Duodenal mucosa (tissue), 2 donors: ENCODE data around the gene PIR.

ENCODE experiments used
- H3K27ac ChIP-seq: one replicate; pipeline ENCODE4 v1.7.0; 2013; ENCODE audit warnings: low read depth, low read length
- H3K27me3 ChIP-seq, 2 donors: one replicate each; pipeline ENCODE4 v1.7.0; 2013; ENCODE audit warnings: low read length in 2 of 2, control low read depth in 1 of 2; ENCODE audit not compliant: insufficient read depth in 2 of 2, control insufficient read depth in 1 of 2
- H3K36me3 ChIP-seq, 2 donors: one replicate each; pipeline ENCODE4 v1.7.0; 2013; ENCODE audit warnings: low read length in 2 of 2, control low read depth in 1 of 2; ENCODE audit not compliant: insufficient read depth in 2 of 2, control insufficient read depth in 1 of 2
- H3K4me1 ChIP-seq, 2 donors: one replicate each; pipeline ENCODE4 v1.7.0; 2013; ENCODE audit warnings: low read length in 2 of 2, control low read depth in 1 of 2; ENCODE audit not compliant: insufficient read depth in 2 of 2, control insufficient read depth in 1 of 2
- H3K4me3 ChIP-seq, 2 donors: one replicate each; pipeline ENCODE4 v1.7.0; 2013; ENCODE audit warnings: low read length in 2 of 2, low read depth in 1 of 2
- H3K9ac ChIP-seq, 2 donors: one replicate each; pipeline ENCODE4 v1.7.0; 2013; ENCODE audit warnings: low read length in 2 of 2, low read depth in 1 of 2
- H3K9me3 ChIP-seq, 2 donors: one replicate each; pipeline ENCODE4 v1.7.0; 2013; ENCODE audit warnings: low read length in 2 of 2, control low read depth in 1 of 2; ENCODE audit not compliant: control insufficient read depth in 1 of 2

Gene PIR

DNA sequence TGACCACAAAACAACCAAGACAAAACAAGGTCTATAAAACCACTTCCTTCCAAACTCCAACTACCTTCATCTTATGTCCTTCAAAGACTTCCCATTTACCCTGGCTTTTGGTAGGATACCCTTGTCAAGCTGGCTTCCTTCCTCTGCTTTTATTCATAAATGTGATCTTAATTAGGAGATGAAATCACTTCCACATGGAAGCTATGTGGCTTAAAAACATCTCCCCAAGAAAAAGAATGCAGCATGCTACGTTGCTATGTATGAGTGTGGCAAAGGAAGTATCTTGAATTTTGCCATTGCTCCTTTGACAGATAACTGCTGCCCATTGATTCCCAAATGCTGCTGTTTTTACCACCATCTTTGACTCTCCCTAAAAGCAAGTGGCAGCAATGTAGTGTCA is 62.5 kb downstream of the PIR start:
- Histone ChIP-seq H3K4me1 (no peaks in the 10 kb centered on the region), H3K4me3 (no peak overlapping the region), H3K9ac (no peak overlapping the region), H3K9me3 (no peaks in the 10 kb centered on the region), H3K27me3 (no peaks in the 10 kb centered on the region), H3K36me3 (no peaks in the 10 kb centered on the region), H3K27ac (no peak overlapping the region)

DNA sequence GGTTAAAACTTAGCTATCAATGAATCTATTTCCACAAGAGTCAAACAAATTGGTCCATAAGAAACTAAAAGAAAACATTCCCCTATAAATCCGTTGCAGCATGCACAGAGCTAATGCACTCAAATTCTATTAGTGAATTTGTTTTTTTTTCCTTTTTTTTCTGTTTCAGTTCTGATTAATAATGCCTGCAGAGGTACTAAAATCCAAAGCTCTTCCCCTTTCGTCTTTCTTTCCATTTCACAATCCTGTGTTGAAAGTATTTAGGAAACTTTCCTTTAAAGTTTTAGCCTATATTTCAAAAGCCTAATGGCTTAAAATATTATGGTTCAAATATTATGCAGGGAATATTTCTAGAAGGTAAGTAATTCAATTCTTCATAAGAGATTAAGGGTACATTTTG is 63.1 kb downstream of the PIR start:
- no peak overlapping the region for H3K4me3 ChIP-seq
- H3K9ac ChIP-seq = no peak overlapping the region
- H3K27me3 ChIP-seq = no peaks in the 10 kb centered on the region
- no peaks in the 10 kb centered on the region for H3K4me1 ChIP-seq
- H3K27ac ChIP-seq = no peak overlapping the region
- no peaks in the 10 kb centered on the region for H3K36me3 ChIP-seq
- H3K9me3 ChIP-seq = no peaks in the 10 kb centered on the region

DNA sequence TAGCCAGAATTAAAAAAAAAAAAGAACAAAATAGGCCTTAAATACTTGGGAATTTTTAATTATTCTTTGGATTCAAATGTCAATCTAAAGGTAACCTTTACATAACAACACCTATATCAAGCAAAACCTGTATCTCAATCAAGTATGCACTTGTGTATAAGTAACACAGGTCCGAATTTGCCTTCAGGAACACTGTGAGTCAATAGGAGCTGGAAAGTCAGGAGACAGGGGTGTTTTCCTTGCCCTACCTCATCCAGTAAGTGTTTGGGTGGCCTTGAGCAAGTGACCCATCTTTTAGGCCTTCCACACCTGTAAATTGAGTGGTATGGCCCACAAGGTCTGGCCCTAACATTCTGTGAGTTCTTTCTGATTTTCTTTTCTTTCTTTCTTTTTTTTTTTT is 68.1 kb downstream of the PIR start:
- no peaks in the 10 kb centered on the region for H3K4me1 ChIP-seq
- no peaks in the 10 kb centered on the region for H3K9me3 ChIP-seq
- no peak overlapping the region for H3K4me3 ChIP-seq
- no peaks in the 10 kb centered on the region for H3K36me3 ChIP-seq
- no peaks in the 10 kb centered on the region for H3K27me3 ChIP-seq
- no peak overlapping the region for H3K9ac ChIP-seq
- no peak overlapping the region for H3K27ac ChIP-seq

DNA sequence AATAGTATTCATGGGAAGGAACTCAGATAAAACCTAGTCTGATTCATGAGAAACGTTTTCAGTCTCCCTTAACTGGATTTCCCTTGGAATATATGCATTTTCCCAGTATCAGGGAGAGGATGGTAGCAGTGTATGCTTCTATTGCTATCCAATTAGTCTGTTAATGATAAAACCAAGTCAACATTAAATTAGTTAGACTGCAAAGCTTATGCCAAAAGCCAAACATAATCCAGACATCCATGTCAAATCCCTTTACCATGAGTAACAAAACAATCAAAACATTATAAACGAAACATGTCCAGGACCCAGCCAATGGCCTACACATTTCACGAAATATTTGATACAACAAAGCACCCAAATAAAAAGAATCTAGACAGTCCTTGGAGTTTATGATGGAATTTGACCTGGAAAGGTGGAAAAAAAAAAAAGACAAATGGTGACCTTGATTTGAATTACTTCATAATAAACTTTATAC is 74.4 kb downstream of the PIR start:
- H3K4me1 ChIP-seq = no peaks in the 10 kb centered on the region
- no peak overlapping the region for H3K27ac ChIP-seq
- no peaks in the 10 kb centered on the region for H3K27me3 ChIP-seq
- no peaks in the 10 kb centered on the region for H3K9me3 ChIP-seq
- no peak overlapping the region for H3K9ac ChIP-seq
- no peak overlapping the region for H3K4me3 ChIP-seq
- H3K36me3 ChIP-seq = no peaks in the 10 kb centered on the region

DNA sequence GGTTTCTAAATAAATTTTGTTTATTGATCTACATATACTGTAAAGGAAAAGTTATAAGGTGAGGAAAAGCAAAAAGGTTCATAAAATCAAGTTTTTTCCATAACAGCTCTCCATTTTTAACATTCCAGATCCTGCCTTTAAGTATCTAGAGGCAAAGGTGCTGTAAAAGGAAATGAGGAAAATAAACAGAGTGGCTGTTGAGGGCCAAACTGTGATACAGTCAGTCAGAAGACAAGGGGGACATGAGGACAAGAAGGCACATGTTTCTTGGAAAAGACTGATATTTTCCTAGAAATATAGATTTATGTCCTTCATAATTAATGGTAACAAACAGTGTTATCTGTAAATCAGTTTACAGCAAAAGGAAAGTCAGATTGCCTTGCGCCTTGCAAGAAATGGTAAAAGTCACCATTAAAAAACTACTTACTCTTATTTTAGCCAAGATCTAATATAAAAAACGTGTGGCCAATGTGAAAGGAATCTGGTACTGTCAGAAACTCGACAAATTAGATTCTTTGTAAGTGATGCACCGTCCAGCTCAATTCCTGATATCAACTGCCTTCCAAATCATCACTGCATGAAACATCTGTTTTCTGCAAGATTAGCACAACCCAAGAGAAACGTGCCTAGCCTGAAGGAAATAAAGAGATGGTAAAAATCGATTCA is 75.0 kb downstream of the PIR start:
- Histone ChIP-seq H3K9me3 (no peaks in the 10 kb centered on the region), H3K36me3 (no peaks in the 10 kb centered on the region), H3K27me3 (no peaks in the 10 kb centered on the region), H3K9ac (no peak overlapping the region), H3K27ac (no peak overlapping the region), H3K4me1 (no peaks in the 10 kb centered on the region), H3K4me3 (no peak overlapping the region)

DNA sequence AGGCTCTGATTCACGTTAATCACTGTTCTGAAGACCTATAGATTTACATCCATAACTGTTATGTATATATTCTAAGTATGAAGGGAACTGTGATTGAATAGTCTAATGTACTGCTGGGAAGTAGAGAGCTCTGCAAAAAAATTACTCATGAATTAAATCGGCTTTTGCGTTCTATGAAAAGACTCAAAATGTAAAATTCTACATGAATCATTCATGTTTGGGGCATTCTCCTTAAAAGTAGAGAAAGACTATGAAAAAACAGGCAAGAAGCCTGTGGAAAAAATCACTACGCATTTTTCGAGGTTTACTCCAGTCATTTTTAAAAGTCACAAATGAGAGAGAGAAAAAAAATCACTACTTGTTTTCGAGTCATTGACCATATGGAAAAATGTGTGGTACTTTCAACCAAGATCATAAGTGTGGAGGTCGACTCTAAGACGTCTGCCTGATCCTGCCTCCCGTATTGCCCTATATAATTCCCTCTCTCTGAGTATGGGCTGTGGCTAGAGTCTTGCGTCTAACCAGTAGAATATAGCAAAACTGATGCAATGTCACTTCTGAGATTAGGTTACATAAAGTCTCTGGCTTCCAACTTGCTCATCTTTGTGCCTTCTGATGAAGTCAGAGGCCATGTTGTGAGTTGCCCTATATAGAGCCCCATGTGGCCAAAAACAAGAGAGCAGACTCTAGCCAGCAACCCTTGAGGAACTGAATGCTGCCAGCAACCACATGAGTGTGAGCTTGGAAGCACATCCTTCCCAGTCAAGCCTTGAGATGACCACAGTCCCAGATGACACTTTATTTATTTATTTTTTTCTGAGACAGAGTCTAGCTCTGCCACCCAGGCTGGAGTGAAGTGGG is 76.8 kb downstream of the PIR start:
- no peak overlapping the region for H3K9ac ChIP-seq
- H3K4me3 ChIP-seq = no peak overlapping the region
- H3K4me1 ChIP-seq = no peaks in the 10 kb centered on the region
- H3K9me3 ChIP-seq = no peaks in the 10 kb centered on the region
- no peak overlapping the region for H3K27ac ChIP-seq
- H3K36me3 ChIP-seq = no peaks in the 10 kb centered on the region
- no peaks in the 10 kb centered on the region for H3K27me3 ChIP-seq

DNA sequence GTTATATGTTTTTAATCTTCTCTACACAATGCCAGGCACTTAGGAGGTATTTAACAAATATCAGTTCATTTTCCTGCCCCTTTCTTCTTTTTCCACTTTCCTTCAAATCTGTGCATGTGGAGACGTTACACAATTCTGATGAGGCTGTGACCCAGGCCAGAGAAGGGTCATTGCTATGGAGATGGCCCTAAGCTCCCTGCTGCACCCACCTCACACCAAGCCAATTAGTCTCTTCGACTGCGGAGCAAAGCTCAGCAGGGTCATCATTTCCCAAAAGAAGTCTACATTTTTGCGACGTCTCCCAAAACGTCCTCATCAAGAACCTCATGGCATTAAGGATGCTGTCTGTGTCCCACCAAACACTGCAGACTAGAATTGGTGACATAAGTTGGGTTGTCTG is 80.0 kb downstream of the PIR start:
- H3K9me3 ChIP-seq = no peaks in the 10 kb centered on the region
- H3K9ac ChIP-seq = no peak overlapping the region
- H3K36me3 ChIP-seq = no peaks in the 10 kb centered on the region
- H3K4me1 ChIP-seq = no peaks in the 10 kb centered on the region
- H3K4me3 ChIP-seq = no peak overlapping the region
- no peaks in the 10 kb centered on the region for H3K27me3 ChIP-seq
- no peak overlapping the region for H3K27ac ChIP-seq

DNA sequence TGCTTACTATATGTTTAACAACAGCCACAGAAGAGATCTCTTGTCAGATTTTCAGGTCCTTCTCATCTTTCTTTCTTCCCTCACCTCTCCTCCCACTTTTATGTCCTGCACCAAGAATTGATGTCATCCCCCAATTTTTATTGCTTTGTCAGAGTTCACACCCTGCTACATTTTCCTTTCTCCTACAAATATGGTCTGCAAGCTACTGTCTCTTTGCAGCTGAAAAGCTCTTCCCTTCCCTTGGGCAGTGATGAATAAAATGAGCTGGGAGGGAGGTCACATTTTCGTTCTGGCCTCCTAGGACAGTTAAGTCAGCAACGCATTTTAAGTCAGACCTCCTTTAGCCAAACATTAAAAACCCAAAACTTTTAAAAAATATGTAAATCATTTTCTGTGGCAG is 82.2 kb downstream of the PIR start:
- H3K36me3 ChIP-seq = no peaks in the 10 kb centered on the region
- H3K4me3 ChIP-seq = no peak overlapping the region
- no peaks in the 10 kb centered on the region for H3K27me3 ChIP-seq
- no peak overlapping the region for H3K9ac ChIP-seq
- H3K27ac ChIP-seq = no peak overlapping the region
- no peaks in the 10 kb centered on the region for H3K9me3 ChIP-seq
- H3K4me1 ChIP-seq = no peaks in the 10 kb centered on the region

DNA sequence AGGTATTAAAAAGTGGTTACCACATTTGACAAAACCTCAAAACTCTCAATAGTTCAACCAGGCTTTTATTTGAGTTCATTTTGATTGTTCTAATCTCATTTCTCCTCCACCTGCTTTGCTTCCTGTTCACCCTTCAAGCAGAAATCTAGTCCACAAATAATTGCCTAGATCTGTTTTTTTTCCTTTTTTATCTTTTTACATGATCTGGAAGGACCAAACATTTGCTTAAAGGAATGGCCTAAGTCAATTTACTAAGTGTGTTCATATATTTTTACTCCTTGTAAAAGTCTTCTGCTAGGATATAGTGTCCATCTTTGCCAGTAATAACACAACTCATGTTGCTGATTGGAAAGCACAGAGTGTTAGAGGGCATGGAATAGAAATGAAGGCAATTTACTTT is 82.7 kb downstream of the PIR start:
- H3K27ac ChIP-seq = no peak overlapping the region
- H3K9me3 ChIP-seq = no peaks in the 10 kb centered on the region
- H3K36me3 ChIP-seq = no peaks in the 10 kb centered on the region
- no peaks in the 10 kb centered on the region for H3K27me3 ChIP-seq
- H3K4me1 ChIP-seq = no peaks in the 10 kb centered on the region
- no peak overlapping the region for H3K9ac ChIP-seq
- H3K4me3 ChIP-seq = no peak overlapping the region

DNA sequence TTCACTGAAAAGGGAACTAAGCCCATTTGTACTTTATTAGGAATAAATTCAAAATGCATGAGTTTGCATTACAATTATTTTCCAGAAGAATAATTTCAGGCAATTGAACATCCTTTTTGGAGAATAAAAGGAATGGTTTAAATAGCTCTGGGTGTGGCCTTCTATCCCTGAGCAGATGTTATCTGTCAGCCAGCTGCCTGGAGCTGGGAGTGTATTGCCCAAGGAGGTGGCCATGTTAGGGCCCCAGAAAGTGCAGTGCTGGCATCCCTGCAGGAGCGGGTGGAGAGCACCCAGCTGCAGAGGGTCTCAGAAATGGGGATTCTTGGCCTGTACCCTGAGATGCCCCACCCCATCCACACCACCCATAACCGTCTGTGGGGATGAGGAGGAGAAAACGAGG is 87.3 kb downstream of the PIR start:
- no peaks in the 10 kb centered on the region for H3K4me1 ChIP-seq
- H3K9me3 ChIP-seq = no peaks in the 10 kb centered on the region
- no peak overlapping the region for H3K4me3 ChIP-seq
- no peaks in the 10 kb centered on the region for H3K36me3 ChIP-seq
- H3K27ac ChIP-seq = no peak overlapping the region
- H3K9ac ChIP-seq = no peak overlapping the region
- H3K27me3 ChIP-seq = no peaks in the 10 kb centered on the region
